GM21367 (cell line): ENCODE results near the gene COP1.

Experiments used
- ATAC-seq: cut with Tn5 transposase; IDR thresholded peaks from one replicate; pipeline ENCODE4 v1.9.1; 2021; ENCODE audit not compliant: unreplicated experiment

Gene COP1

GRCh38 chr1:175976865-175977642 lies 230.0 kb downstream of the COP1 start:
- ATAC-seq: no peak

- no peak for ATAC-seq
These were observed 237.9 kb downstream of the COP1 start for GRCh38 chr1:175969231-175969630.

GRCh38 chr1:175968486-175969172 lies 238.5 kb downstream of the COP1 start:
- no peak for ATAC-seq

- no peak for ATAC-seq
These were observed 243.3 kb downstream of the COP1 start for GRCh38 chr1:175963740-175964139.

- ATAC-seq: no peak
These were observed 246.9 kb downstream of the COP1 start for GRCh38 chr1:175960169-175960568.

GRCh38 chr1:175951627-175952026 lies 255.5 kb downstream of the COP1 start:
- no peak for ATAC-seq

- no peak for ATAC-seq
These were observed 259.3 kb downstream of the COP1 start for GRCh38 chr1:175947771-175948170.

GRCh38 chr1:175944591-175944990 lies 262.5 kb downstream of the COP1 start:
- ATAC-seq: no peak

GRCh38 chr1:175941164-175941563 lies 265.9 kb downstream of the COP1 start:
- ATAC-seq: no peak

GRCh38 chr1:175936736-175937135 lies 270.4 kb downstream of the COP1 start:
- no peak for ATAC-seq

- ATAC-seq: no peak
These were observed 271.4 kb downstream of the COP1 start for GRCh38 chr1:175935566-175936115.

- ATAC-seq: no peak
These were observed 271.9 kb downstream of the COP1 start for GRCh38 chr1:175935166-175935565.

GRCh38 chr1:175933801-175934200 lies 273.3 kb downstream of the COP1 start:
- ATAC-seq: no peak

- no peak for ATAC-seq
These were observed 279.1 kb downstream of the COP1 start for GRCh38 chr1:175927944-175928343.

- no peak for ATAC-seq
These were observed 284.7 kb downstream of the COP1 start for GRCh38 chr1:175922254-175922881.

GRCh38 chr1:175920381-175920780 lies 286.7 kb downstream of the COP1 start:
- ATAC-seq: no peak

GRCh38 chr1:175919001-175919400 lies 288.1 kb downstream of the COP1 start:
- no peak for ATAC-seq

GRCh38 chr1:175918364-175918801 lies 288.7 kb downstream of the COP1 start:
- ATAC-seq: no peak

GRCh38 chr1:175914115-175914514 lies 293.0 kb downstream of the COP1 start:
- ATAC-seq: no peak

- no peak for ATAC-seq
These were observed 295.9 kb downstream of the COP1 start for GRCh38 chr1:175911138-175911537.

- no peak for ATAC-seq
These were observed 300.7 kb downstream of the COP1 start for GRCh38 chr1:175906370-175906769.

GRCh38 chr1:175904808-175905207 lies 302.3 kb downstream of the COP1 start:
- no peak for ATAC-seq
